ENCODE data around the gene CELF2. TPM values are rescaled to one million over a fixed set of nuclear protein-coding genes. Genes with fewer than 3 reads are reported as not detected.

Gene CELF2
- total and polyA plus RNA-seq, 9 of the 15 experiments (the other 6 are each of a cell fraction or from before 2014, with no cell fraction given) = 4.0 to 20.3 (median 11.1) TPM

- CTCF ChIA-PET (ENCODE audit: low intra/inter-chr PET ratio) = no interaction called here
- intact Hi-C loops (cut with micrococcal nuclease) = no loop called here
- no peak for FAIRE-seq
These were observed 62.9 kb downstream of the CELF2 start for GRCh38 chr10:11080564-11080984.

GRCh38 chr10:11081408-11081807 is 63.7 kb downstream of the CELF2 start:
- Histone ChIP-seq H3K79me2 (ENCODE audit: control insufficient read depth, insufficient read depth, low read length) (no peaks in the 10 kb centered on the region), H3K4me2 (ENCODE audit: insufficient read depth, low read length) (no peak overlapping the region), H3K27me3 (ENCODE audit: control insufficient read depth in 2 of 2, insufficient read depth in 2 of 2, low read length in 2 of 2) (peaks cover 9 to 12% of the 10 kb centered on the region in 2 experiments; a peak in 3 of 5 replicates), H3K9me3 (replicated peaks; ENCODE audit: control insufficient read depth, insufficient read depth, low read depth, low read length) (no peaks in the 10 kb centered on the region), H3K9me1 (ENCODE audit: control insufficient read depth, insufficient read depth, low read length) (no peaks in the 10 kb centered on the region), H3K36me3 (ENCODE audit: control insufficient read depth, insufficient read depth, low read length) (no peaks in the 10 kb centered on the region), H4K20me1 (replicated peaks; ENCODE audit: control insufficient read depth, insufficient read depth, low read length) (no peaks in the 10 kb centered on the region), H3K9ac (ENCODE audit: insufficient read depth in 1 of 2, low read depth in 2 of 2, low read length in 2 of 2) (no peak overlapping the region), H3K4me3 (no peak overlapping the region), H2AFZ (ENCODE audit: low read depth, low read length) (no peak overlapping the region), H3K27ac (ENCODE audit: extremely low read depth, low read depth, low read length) (no peak overlapping the region), H3K4me1 (replicated peaks in 1 of 2; ENCODE audit: control insufficient read depth in 2 of 2, insufficient read depth in 2 of 2, low read length in 2 of 2) (no peaks in the 10 kb centered on the region)
- POLR2A ChIA-PET = no interaction called here
- FAIRE-seq (no peak), DNase-seq (ENCODE audit: extremely low read depth in 1 of 4, low spot score in 3 of 4) (no peak), ATAC-seq (no peak)
- in situ Hi-C loops (cut with MboI) (no loop called here), intact Hi-C loops (cut with micrococcal nuclease) (no loop called here)
- BruUV-seq (replicated peaks) = no TSS peak
- CTCF ChIA-PET (ENCODE audit: low intra/inter-chr PET ratio) = no interaction called here
- TF ChIP-seq POLR2G (IDR thresholded peaks at IDR 0.05; ENCODE audit: low read depth, low read length) (no peak), CREB3 (tag; conservative IDR thresholded peaks at IDR 0.05; ENCODE audit: low read depth) (no peak), HLTF (IDR thresholded peaks at IDR 0.05) (no peak), RBM34 (IDR thresholded peaks at IDR 0.05; ENCODE audit: borderline replicate concordance, insufficient read depth, low read length) (no peak), SMAD1 (IDR thresholded peaks at IDR 0.05; ENCODE audit: low read depth, low read length, partially characterized antibody) (no peak), POLR2H (tag; IDR thresholded peaks at IDR 0.05; ENCODE audit: low read depth) (no peak)
- WGBS (ENCODE audit: insufficient coverage, low coverage, missing lambda C conversion rate) = 2% methylated on average over 3 of the region's 3 CpGs

More at GRCh38 chr10:11080564-11080984, 62.9 kb downstream of the CELF2 start:
- Histone ChIP-seq H4K20me1 (replicated peaks; ENCODE audit: control insufficient read depth, insufficient read depth, low read length) (no peaks in the 10 kb centered on the region), H3K27me3 (ENCODE audit: control insufficient read depth in 2 of 2, insufficient read depth in 2 of 2, low read length in 2 of 2) (peaks cover 9 to 12% of the 10 kb centered on the region in 2 experiments; a peak in 3 of 5 replicates), H3K4me3 (no peak overlapping the region), H3K9me3 (replicated peaks; ENCODE audit: control insufficient read depth, insufficient read depth, low read depth, low read length) (no peaks in the 10 kb centered on the region), H3K36me3 (ENCODE audit: control insufficient read depth, insufficient read depth, low read length) (no peaks in the 10 kb centered on the region), H2AFZ (ENCODE audit: low read depth, low read length) (no peak overlapping the region), H3K27ac (ENCODE audit: extremely low read depth, low read depth, low read length) (no peak overlapping the region), H3K4me1 (replicated peaks in 1 of 2; ENCODE audit: control insufficient read depth in 2 of 2, insufficient read depth in 2 of 2, low read length in 2 of 2) (no peaks in the 10 kb centered on the region), H3K79me2 (ENCODE audit: control insufficient read depth, insufficient read depth, low read length) (no peaks in the 10 kb centered on the region), H3K4me2 (ENCODE audit: insufficient read depth, low read length) (no peak overlapping the region), H3K9me1 (ENCODE audit: control insufficient read depth, insufficient read depth, low read length) (no peaks in the 10 kb centered on the region), H3K9ac (ENCODE audit: insufficient read depth in 1 of 2, low read depth in 2 of 2, low read length in 2 of 2) (no peak overlapping the region)
- POLR2A ChIA-PET = no interaction called here
- no TSS peak for BruUV-seq (replicated peaks)
- no peak for ATAC-seq
- in situ Hi-C loops (cut with MboI) = no loop called here
- WGBS (ENCODE audit: insufficient coverage, low coverage, missing lambda C conversion rate) = 0% methylated on average over 3 of the region's 3 CpGs
- DNase-seq (ENCODE audit: extremely low read depth in 1 of 4, low spot score in 3 of 4) = no peak
- TF ChIP-seq ZFP1 (CRISPR knock-in tag; IDR thresholded peaks at IDR 0.05) (no peak), RUNX1 (IDR thresholded peaks at IDR 0.05; ENCODE audit: low read depth) (no peak)

Measured in K562 (cell line).